ENCODE measurements around the gene FDX2.

GRCh38 chr19:10321874-10322835, 6.3 kb upstream of the FDX2 start:
- no peak for TF ChIP-seq EP300 (IDR thresholded peaks at IDR 0.05)
- TF ChIP-seq CTCF (IDR thresholded peaks at IDR 0.05): no peak
- TF ChIP-seq POLR2A (IDR thresholded peaks at IDR 0.05): no peak
- no peak for TF ChIP-seq POLR2AphosphoS5 (IDR thresholded peaks at IDR 0.05)
